Prostate gland (tissue), 2 donors: Measurements from ENCODE around the gene TTBK2. TPM values are rescaled to one million over a fixed set of nuclear protein-coding genes. Genes with fewer than 3 reads are reported as not detected.

Source experiments
- DNase-seq: peaks from one replicate; pipeline ENCODE4 v3.0.0-alpha.2; 2019; ENCODE audit warnings: low spot score
- H3K27ac ChIP-seq, 2 donors: fragments of 200-600 bp; sonication (generic); 2 replicates each; pipeline ENCODE4 v1.5.1; 2017 to 2019
- H3K27me3 ChIP-seq: fragments of 200-600 bp; sonication (generic); replicated peaks from 2 replicates; pipeline ENCODE4 v1.5.1; 2019; ENCODE audit not compliant: insufficient read depth
- H3K36me3 ChIP-seq, 2 donors: fragments of 200-600 bp; sonication (generic); 1 replicate in 1 of 2; 2 replicates in 1 of 2; pipeline versions ENCODE4 v1.5.1 to v1.8.1; 2017 to 2019
- H3K4me1 ChIP-seq: fragments of 200-600 bp; sonication (generic); replicated peaks from 2 replicates; pipeline ENCODE4 v1.5.1; 2019
- H3K4me3 ChIP-seq, 2 donors: fragments of 200-600 bp; sonication (generic); 2 replicates each; pipeline ENCODE4 v1.5.1; 2017 to 2019
- H3K9me3 ChIP-seq: fragments of 200-600 bp; sonication (generic); 2 replicates; pipeline ENCODE4 v1.5.1; 2017
- POLR2A ChIP-seq: fragments of 450-650 bp; IDR thresholded peaks from one replicate; pipeline ENCODE4 v1.6.1; 2016; ENCODE audit warnings: antibody characterized with exemption, mild to moderate bottlenecking
- POLR2AphosphoS5 ChIP-seq: sonication (generic); formaldehyde crosslinking; IDR thresholded peaks from one replicate; pipeline ENCODE4 v1.6.1; 2017; ENCODE audit warnings: antibody characterized with exemption
- WGBS: methylation state at CpG from one replicate; pipeline ENCODE4 v1.1.5; 2018; 5-methylcytosine and 5-hydroxymethylcytosine counted together
- intact Hi-C: fragments of 100-400 bp; cut with DNase I; formaldehyde crosslinking; loops from one replicate; pipeline ENCODE4 v1.14.2; 2022
- total RNA-seq, 2 donors: library from RNA; depleted of rRNA; stranded (reverse); fragments of >200 nt; gene quantifications; one replicate each; pipeline ENCODE4 v1.1.0, GENCODE V29; 2016
- TF ChIP-seq, protein P1 (sequence below), 4 experiments: fragments of 200-600 bp in 2 of 4; fragments of 450-650 bp in 2 of 4; sonication (generic) in 2 of 4; IDR thresholded peaks; 1 replicate in 3 of 4; 2 replicates in 1 of 4; pipeline ENCODE4 v1.5.1; 2016 to 2019; ENCODE audit warnings: antibody characterized with exemption in 4 of 4, mild to moderate bottlenecking in 2 of 4, moderate library complexity in 2 of 4

The TTBK2 gene
- total RNA-seq, 2 donors from 2014 or later = 20.4 to 30.3 TPM

DNA sequence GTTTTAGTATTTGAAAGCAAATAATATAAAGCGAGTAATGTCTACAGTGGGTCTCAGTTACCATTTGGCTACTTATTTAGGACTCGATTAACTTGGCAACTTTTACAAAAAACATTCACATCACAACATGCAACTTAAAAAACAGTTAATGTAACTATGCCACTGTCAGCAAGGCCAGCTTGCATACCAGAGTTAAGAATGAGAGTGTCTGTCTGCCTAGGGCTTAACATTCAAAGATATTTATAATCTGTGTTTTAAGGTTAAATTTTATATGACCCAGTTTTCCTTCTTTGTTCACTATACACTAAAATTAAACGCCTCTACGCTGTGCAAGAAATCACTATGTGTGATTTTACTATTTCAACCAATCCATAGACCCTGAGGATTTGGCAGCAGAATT is 178.4 kb downstream of the TTBK2 start:
- no peaks in the 10 kb centered on the region for H3K27me3 ChIP-seq
- H3K36me3 ChIP-seq = no peaks in the 10 kb centered on the region
- H3K4me1 ChIP-seq = no peaks in the 10 kb centered on the region
- intact Hi-C loops = no loop called here
- DNase-seq = no peak
- H3K9me3 ChIP-seq = no peaks in the 10 kb centered on the region
- 75% methylated on average over 4 of the region's 4 CpGs for WGBS
- H3K4me3 ChIP-seq = no peak overlapping the region
- H3K27ac ChIP-seq = no peak overlapping the region
- no peak for TF ChIP-seq POLR2A
- no peak for TF ChIP-seq POLR2AphosphoS5
- TF ChIP-seq, protein P1, sequence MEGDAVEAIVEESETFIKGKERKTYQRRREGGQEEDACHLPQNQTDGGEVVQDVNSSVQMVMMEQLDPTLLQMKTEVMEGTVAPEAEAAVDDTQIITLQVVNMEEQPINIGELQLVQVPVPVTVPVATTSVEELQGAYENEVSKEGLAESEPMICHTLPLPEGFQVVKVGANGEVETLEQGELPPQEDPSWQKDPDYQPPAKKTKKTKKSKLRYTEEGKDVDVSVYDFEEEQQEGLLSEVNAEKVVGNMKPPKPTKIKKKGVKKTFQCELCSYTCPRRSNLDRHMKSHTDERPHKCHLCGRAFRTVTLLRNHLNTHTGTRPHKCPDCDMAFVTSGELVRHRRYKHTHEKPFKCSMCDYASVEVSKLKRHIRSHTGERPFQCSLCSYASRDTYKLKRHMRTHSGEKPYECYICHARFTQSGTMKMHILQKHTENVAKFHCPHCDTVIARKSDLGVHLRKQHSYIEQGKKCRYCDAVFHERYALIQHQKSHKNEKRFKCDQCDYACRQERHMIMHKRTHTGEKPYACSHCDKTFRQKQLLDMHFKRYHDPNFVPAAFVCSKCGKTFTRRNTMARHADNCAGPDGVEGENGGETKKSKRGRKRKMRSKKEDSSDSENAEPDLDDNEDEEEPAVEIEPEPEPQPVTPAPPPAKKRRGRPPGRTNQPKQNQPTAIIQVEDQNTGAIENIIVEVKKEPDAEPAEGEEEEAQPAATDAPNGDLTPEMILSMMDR (IDR thresholded peaks at IDR 0.05) = no peak

DNA sequence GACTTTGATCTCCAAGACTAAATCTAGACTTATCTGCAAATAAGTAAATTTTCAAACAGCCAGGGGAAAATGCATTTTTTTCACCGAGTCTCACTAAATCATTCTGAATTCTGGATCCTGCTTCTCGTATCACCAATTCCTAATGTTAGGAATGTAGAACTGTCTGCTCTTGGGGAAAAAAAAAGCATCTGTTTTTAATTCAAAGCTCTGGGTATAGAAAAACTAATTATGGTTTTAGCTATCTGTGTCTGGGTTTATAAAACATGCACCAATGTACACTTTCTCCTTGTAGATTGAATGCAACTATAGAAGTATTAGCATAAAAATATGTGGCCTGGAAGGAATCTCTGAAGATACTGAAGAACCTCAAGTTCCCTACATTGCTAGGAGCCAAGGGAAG is 178.9 kb downstream of the TTBK2 start:
- no peak for DNase-seq
- intact Hi-C loops = no loop called here
- 92% methylated on average over 2 of the region's 2 CpGs for WGBS
- no peaks in the 10 kb centered on the region for H3K27me3 ChIP-seq
- TF ChIP-seq, protein P1 (IDR thresholded peaks at IDR 0.05) = no peak
- TF ChIP-seq POLR2A = no peak
- no peak overlapping the region for H3K4me3 ChIP-seq
- H3K9me3 ChIP-seq = no peaks in the 10 kb centered on the region
- H3K27ac ChIP-seq = no peak overlapping the region
- H3K4me1 ChIP-seq = no peaks in the 10 kb centered on the region
- no peaks in the 10 kb centered on the region for H3K36me3 ChIP-seq

DNA sequence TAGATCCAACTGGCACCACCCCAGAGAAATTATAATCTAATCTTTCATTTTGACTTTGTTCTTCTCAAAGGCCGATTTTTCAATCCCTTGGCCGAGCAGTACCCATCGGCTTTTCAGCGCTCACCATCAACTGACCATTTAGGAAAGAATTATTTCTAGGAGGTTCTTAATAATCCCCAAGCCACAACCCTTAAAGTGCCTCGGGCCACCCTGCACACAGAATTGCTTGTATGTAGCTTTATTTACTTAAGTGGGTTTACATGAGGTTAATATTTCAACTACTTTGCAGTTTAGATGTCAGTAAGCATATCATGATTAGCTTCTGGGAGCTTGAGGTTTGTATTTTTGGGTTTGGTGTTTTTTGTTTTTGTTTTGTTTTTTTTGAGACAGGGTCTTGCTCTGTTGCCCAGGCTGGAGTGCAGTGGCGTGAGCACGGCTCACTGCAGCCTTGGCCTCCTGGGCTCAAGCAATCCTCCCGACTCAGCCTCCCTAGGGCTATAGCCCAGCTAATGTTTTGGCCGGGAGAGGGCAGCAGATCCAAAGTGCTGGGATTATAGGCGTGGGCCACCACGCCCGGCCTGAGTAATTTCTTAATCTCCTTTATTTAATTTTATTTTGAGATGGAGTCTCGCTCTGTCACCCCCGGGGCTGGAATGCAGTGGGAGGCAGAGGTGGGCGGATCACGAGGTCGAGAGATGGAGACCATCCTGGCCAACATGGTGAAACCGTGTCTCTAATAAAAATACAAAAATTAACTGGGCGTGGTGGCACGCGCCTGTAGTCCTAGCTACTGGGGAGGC is 182.8 kb downstream of the TTBK2 start:
- DNase-seq = no peak
- 81% methylated on average over 21 of the region's 21 CpGs for WGBS
- Histone ChIP-seq H3K4me3 (peak overlapping the region; percentile 87), H3K27me3 (no peaks in the 10 kb centered on the region), H3K4me1 (no peaks in the 10 kb centered on the region), H3K27ac (peak overlapping the region; percentile 84 to 89), H3K9me3 (no peaks in the 10 kb centered on the region), H3K36me3 (peaks cover 0 to 6% of the 10 kb centered on the region in 2 donors)
- TF ChIP-seq, protein P1 (IDR thresholded peaks at IDR 0.05) = no peak
- TF ChIP-seq POLR2A = no peak
- no peak for TF ChIP-seq POLR2AphosphoS5
- intact Hi-C loops = loop anchor here (10.0 kb wide), 1 partner anchor 187 kb away; the partner anchor contains the start of gene TTBK2

DNA sequence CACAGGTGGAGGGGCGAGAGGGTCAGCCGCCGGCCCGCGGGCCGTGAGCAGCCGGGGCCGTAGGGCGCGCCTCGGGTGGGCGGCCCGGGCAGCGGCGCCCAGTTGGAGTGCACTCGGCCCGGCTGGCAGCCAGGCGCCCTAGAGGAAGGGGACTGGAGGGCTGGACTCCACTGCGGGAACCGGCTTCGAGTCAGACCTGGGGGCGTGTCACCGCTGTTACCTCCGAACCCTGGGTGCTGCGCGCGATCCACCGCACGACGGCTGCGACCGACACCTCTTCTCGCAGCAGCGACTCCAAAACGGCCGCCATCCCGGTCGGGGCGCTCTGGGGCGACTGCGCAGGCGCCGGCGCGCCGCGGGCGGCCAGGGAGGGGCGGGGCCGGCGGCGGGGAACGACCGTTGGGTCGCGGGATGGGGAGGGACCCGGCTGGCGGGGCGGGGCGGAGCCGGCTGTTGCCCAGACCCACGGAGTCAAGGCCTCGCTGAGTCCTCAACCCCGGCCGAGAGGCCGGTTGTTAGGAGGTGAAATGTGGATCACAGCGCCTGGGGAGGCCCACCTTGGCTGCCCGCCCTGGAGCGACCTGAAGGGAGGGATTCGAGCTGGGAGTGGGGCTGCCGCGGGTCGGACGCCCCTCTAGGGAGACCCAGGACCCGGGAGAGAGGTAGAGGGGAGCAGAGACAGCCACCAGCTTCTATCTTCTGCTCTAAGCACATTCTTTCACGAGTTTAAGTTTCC is 183.6 kb downstream of the TTBK2 start, which contains the start of gene CDAN1:
Gene CDAN1, minus strand, starts transcription at position 336 of the 736 bp plus-strand sequence. Its CDS starts 26 bp downstream, at position 310.
- DNase-seq = peak; percentile 88
- Histone ChIP-seq H3K27ac (peak within 1 kb of the TSS; percentile 84 to 89), H3K4me3 (peak within 1 kb of the TSS; percentile 87), H3K9me3 (no peaks in the 10 kb centered on the region), H3K27me3 (no peaks in the 10 kb centered on the region), H3K36me3 (peaks cover 4 to 6% of the 10 kb centered on the region in 2 donors), H3K4me1 (no peaks in the 10 kb centered on the region)
- TF ChIP-seq POLR2AphosphoS5 (peak; percentile 47), POLR2A (peak; percentile 86)
- TF ChIP-seq, protein P1 (IDR thresholded peaks at IDR 0.05) = peak in 3 of 4 experiments; percentile 15 to 33 (median 31)
- WGBS = 0% methylated on average over 31 of the region's 76 CpGs
- intact Hi-C loops = loop anchor here (10.0 kb wide), 1 partner anchor 188 kb away; the partner anchor contains the start of gene TTBK2
